A549 (cell line): ENCODE measurements around the gene FSTL4. TPM values are rescaled to one million over a fixed set of nuclear protein-coding genes. Genes with fewer than 3 reads are reported as not detected.

ENCODE experiments used
- ATAC-seq, 2 experiments: fragments of 200-7000 bp in 1 of 2; fragments of >200 bp in 1 of 2; cut with Nextera tagmentation in 1 of 2; cut with Tn5 transposase in 1 of 2; 3 replicates each; pipeline versions ENCODE4 v1.8.0 to v1.9.1; 2018 to 2020; ENCODE audit warnings: mild to moderate bottlenecking in 1 of 2, moderate library complexity in 1 of 2
- CTCF ChIA-PET: fragments of 300-600 bp; sonication (Branson Sonifier 250); formaldehyde crosslinking; extraction: SDS; loops from one replicate; lab custom pipeline; 2021; ENCODE audit warnings: antibody characterized with exemption, inconsistent platforms; lab: Yijun Ruan, JAX
- POLR2A ChIA-PET: fragments of 350-600 bp; formaldehyde crosslinking; extraction: SDS; loops from one replicate; lab custom pipeline; 2021; ENCODE audit warnings: antibody characterized with exemption, inconsistent platforms; lab: Yijun Ruan, JAX
- DNase-seq, 2 experiments: peaks; one replicate each; pipeline versions ENCODE4 v3.0.0 to v3.0.0-alpha.2; 2011 to 2016; ENCODE audit warnings: low read depth in 1 of 2, low spot score in 1 of 2
- FAIRE-seq: peaks from 2 replicates; lab custom pipeline; 2011; peaks lifted over from hg19 to GRCh38; lab: Jason Lieb, UNC
- H3K27ac ChIP-seq, 2 experiments: fragments of >200 bp; sonication (Bioruptor Twin); formaldehyde crosslinking; 3 replicates each; pipeline ENCODE4 v1.5.1; 2016 to 2017
- H3K4me1 ChIP-seq: fragments of >200 bp; sonication (Bioruptor Twin); formaldehyde crosslinking; 3 replicates; pipeline ENCODE4 v1.6.1; 2016
- H3K4me2 ChIP-seq: fragments of >200 bp; sonication (Bioruptor Twin); formaldehyde crosslinking; 3 replicates; pipeline ENCODE4 v1.6.1; 2016
- H3K4me3 ChIP-seq: fragments of >200 bp; sonication (Bioruptor Twin); formaldehyde crosslinking; 3 replicates; pipeline ENCODE4 v1.5.1; 2016
- H3K9me3 ChIP-seq: fragments of >200 bp; sonication (Bioruptor Twin); formaldehyde crosslinking; 3 replicates; pipeline ENCODE4 v1.6.1; 2016
- CHD2 ChIP-seq: fragments of 150-350 bp; IDR thresholded peaks from 2 replicates; pipeline ENCODE4 v1.6.1; 2014; ENCODE audit warnings: low read length; ENCODE audit not compliant: partially characterized antibody
- E2F6 ChIP-seq: IDR thresholded peaks from 2 replicates; pipeline ENCODE4 v1.6.1; 2012; ENCODE audit warnings: low read depth, borderline replicate concordance
- ELK1 ChIP-seq: fragments of 150-350 bp; IDR thresholded peaks from 2 replicates; pipeline ENCODE4 v1.6.1; 2014; ENCODE audit warnings: low read depth, mild to moderate bottlenecking, low read length
- ESRRA ChIP-seq: fragments of 150-350 bp; IDR thresholded peaks from 2 replicates; pipeline ENCODE4 v1.6.1; 2014; ENCODE audit warnings: mild to moderate bottlenecking, low read length, borderline replicate concordance
- HDAC2 ChIP-seq: fragments of 200-600 bp; sonication (generic); IDR thresholded peaks from 2 replicates; pipeline ENCODE4 v1.6.1; 2016
- JUN ChIP-seq, 2 experiments: fragments of >200 bp; sonication (Bioruptor Twin); formaldehyde crosslinking; IDR thresholded peaks; 2 replicates in 1 of 2; 3 replicates in 1 of 2; pipeline ENCODE4 v1.6.1; 2016 to 2017
- JUNB ChIP-seq: fragments of >200 bp; sonication (Bioruptor Twin); formaldehyde crosslinking; IDR thresholded peaks from 2 replicates; pipeline ENCODE4 v1.6.1; 2016
- KDM5A ChIP-seq: fragments of 200-600 bp; sonication (generic); IDR thresholded peaks from 2 replicates; pipeline ENCODE4 v1.6.1; 2016; ENCODE audit warnings: antibody characterized with exemption, mild to moderate bottlenecking
- MAFK ChIP-seq: fragments of 450-650 bp; IDR thresholded peaks from 2 replicates; pipeline ENCODE4 v1.6.1; 2014; ENCODE audit not compliant: partially characterized antibody
- MYC ChIP-seq: IDR thresholded peaks from 2 replicates; pipeline ENCODE4 v1.6.1; 2012; ENCODE audit warnings: mild to moderate bottlenecking, inconsistent platforms, low read length, improper control_type of control experiment, borderline replicate concordance
- RAD21 ChIP-seq, 2 experiments: fragments of >200 bp in 1 of 2; sonication (Bioruptor Twin) in 1 of 2; formaldehyde crosslinking in 1 of 2; IDR thresholded peaks in 1 of 2; conservative IDR thresholded peaks in 1 of 2; 2 replicates in 1 of 2; 3 replicates in 1 of 2; pipeline ENCODE4 v1.6.1; 2012 to 2018; ENCODE audit warnings: inconsistent platforms in 1 of 2
- REST ChIP-seq: fragments of 200-600 bp; sonication (generic); IDR thresholded peaks from 2 replicates; pipeline ENCODE4 v1.6.1; 2016; ENCODE audit warnings: antibody characterized with exemption, mild to moderate bottlenecking, moderate library complexity
- RFX5 ChIP-seq: fragments of 450-650 bp; IDR thresholded peaks from 2 replicates; pipeline ENCODE4 v1.7.1; 2014; ENCODE audit warnings: antibody characterized with exemption, mild to moderate bottlenecking, moderate library complexity
- TFCP2L1 ChIP-seq: fragments of 250-450 bp; sonication (Bioruptor Pico); IDR thresholded peaks from 2 replicates; pipeline ENCODE4 v1.5.0; 2021; ENCODE audit warnings: mild to moderate bottlenecking
- ZC3H11A ChIP-seq: fragments of 450-650 bp; IDR thresholded peaks from 2 replicates; pipeline ENCODE4 v1.6.1; 2014; ENCODE audit warnings: antibody characterized with exemption, mild to moderate bottlenecking
- ZNF302 ChIP-seq: fragments of 250-450 bp; sonication (Bioruptor Pico); IDR thresholded peaks from 2 replicates; pipeline ENCODE4 v1.9.0; 2021; ENCODE audit warnings: inconsistent platforms, mild to moderate bottlenecking, moderate library complexity
- WGBS: methylation state at CpG from one replicate; pipeline ENCODE4 v1.1.6; 2017; ENCODE audit errors: missing lambda C conversion rate; 5-methylcytosine and 5-hydroxymethylcytosine counted together
- polyA plus RNA-seq, 4 experiments: library from polyadenylated mRNA; depleted of rRNA in 3 of 4; stranded (reverse); fragments of >200 nt; fragmentation: RNase III in 1 of 4; extraction: RNeasy Plus Mini Kit Qiagen cat#74134 plus additional on column Dnase treatment in 1 of 4; gene quantifications; 2 replicates in 3 of 4; 3 replicates in 1 of 4; pipeline ENCODE4 v1.2.3, GENCODE V29; 2011 to 2017
- TF ChIP-seq, protein P1 (sequence below): IDR thresholded peaks from 2 replicates; pipeline ENCODE4 v1.6.1; 2012

Gene FSTL4
- polyA plus RNA-seq, 2 of the 4 experiments (the other 2 are of a cell fraction) = 1.6 to 1.8 TPM

GRCh38 chr5:133338504-133339355 lies 273.6 kb downstream of the FSTL4 start (continued):
- TF ChIP-seq REST = no peak
- no peak for TF ChIP-seq E2F6
- TF ChIP-seq ZNF302 (CRISPR knock-in tag) = no peak
- TF ChIP-seq RAD21 (conservative IDR thresholded peaks at IDR 0.05 in 1 of 2, IDR thresholded peaks at IDR 0.05 in 1 of 2) = no peak
- no peak for TF ChIP-seq JUN (IDR thresholded peaks at IDR 0.05)
- no peak for TF ChIP-seq RFX5

DNA sequence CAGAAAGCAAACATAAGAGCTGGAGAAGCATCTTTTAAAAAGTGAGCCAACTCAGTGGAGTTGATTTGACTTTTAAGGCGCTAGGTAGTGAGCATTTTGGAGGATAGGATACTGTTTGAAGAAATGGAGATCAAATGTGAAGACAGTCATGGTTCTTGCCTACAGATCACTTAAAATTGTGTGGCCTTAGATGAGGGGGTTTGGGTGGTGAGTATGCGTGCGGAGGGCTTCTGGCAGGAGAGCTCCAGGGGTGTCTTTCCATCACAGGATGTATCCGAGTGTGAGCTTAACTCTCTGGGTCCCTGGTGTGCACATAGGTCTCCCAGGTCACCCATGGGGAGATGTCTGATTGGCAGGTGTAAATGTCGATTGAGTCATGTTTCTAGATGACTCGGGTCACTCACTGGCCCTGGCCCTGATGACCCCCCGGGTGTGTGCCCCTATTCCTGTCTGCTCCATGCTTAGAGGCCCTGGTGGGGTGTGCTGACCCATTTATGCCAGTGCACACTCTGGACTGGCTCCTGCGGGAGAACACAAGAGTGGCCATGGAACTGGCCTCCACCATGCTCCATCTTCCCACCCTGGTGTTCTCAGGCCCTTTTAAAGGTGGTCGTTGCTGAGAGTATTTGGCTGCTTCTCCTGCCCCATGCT lies 274.4 kb downstream of the FSTL4 start:
- CTCF ChIA-PET = interaction anchor here (0.9 to 1.5 kb wide), 4 partner anchors 10 to 226 kb away, joined by 3 to 5 read pairs (median 4); no protein-coding TSS in a partner anchor
- WGBS = 52% methylated on average over 9 of the region's 9 CpGs

GRCh38 chr5:133336969-133337410 lies 275.4 kb downstream of the FSTL4 start:
- 68% methylated on average over 8 of the region's 12 CpGs for WGBS
- DNase-seq = no peak
- TF ChIP-seq ELK1 (no peak), CHD2 (no peak), RAD21 (conservative IDR thresholded peaks at IDR 0.05 in 1 of 2, IDR thresholded peaks at IDR 0.05 in 1 of 2) (no peak)
- TF ChIP-seq, protein P1, sequence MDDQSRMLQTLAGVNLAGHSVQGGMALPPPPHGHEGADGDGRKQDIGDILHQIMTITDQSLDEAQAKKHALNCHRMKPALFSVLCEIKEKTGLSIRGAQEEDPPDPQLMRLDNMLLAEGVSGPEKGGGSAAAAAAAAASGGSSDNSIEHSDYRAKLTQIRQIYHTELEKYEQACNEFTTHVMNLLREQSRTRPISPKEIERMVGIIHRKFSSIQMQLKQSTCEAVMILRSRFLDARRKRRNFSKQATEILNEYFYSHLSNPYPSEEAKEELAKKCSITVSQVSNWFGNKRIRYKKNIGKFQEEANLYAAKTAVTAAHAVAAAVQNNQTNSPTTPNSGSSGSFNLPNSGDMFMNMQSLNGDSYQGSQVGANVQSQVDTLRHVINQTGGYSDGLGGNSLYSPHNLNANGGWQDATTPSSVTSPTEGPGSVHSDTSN = no peak
- TF ChIP-seq, all 56 proteins: peak for 0
- POLR2A ChIA-PET = no interaction called here
- Histone ChIP-seq H3K4me2 (no peak overlapping the region), H3K4me3 (no peak overlapping the region), H3K9me3 (no peaks in the 10 kb centered on the region), H3K4me1 (no peaks in the 10 kb centered on the region), H3K27ac (no peak overlapping the region)
- ATAC-seq (no peak), FAIRE-seq (no peak)
- CTCF ChIA-PET = interaction anchor here (1.2 to 1.8 kb wide), 3 partner anchors 11 to 225 kb away, joined by 3 to 5 read pairs (median 4); no protein-coding TSS in a partner anchor

More for the DNA sequence above, 274.4 kb downstream of the FSTL4 start:
- Histone ChIP-seq H3K27ac (no peak overlapping the region), H3K4me1 (no peaks in the 10 kb centered on the region), H3K4me3 (no peak overlapping the region), H3K4me2 (no peak overlapping the region), H3K9me3 (no peaks in the 10 kb centered on the region)
- POLR2A ChIA-PET = no interaction called here
- no peak for FAIRE-seq
- TF ChIP-seq JUNB (no peak), ESRRA (no peak), ZC3H11A (no peak), TFCP2L1 (CRISPR knock-in tag) (no peak), MAFK (no peak), MYC (no peak), HDAC2 (no peak), KDM5A (no peak)
- DNase-seq = no peak
- ATAC-seq = no peak
